ENCODE data around the gene ACVR2A. TPM values are rescaled to one million over a fixed set of nuclear protein-coding genes. Genes with fewer than 3 reads are reported as not detected.

Gene ACVR2A
- total RNA-seq, 1 experiment from 2014 or later: 13.4 TPM

GRCh38 chr2:147865560-147865959 is 20.7 kb downstream of the ACVR2A start:
- no peak overlapping the region for H4K91ac ChIP-seq (ENCODE audit: insufficient read length, low read depth, low read length)
- no peak overlapping the region for H3K27ac ChIP-seq (ENCODE audit: insufficient read length, low read depth, low read length)
- H3K4ac ChIP-seq (ENCODE audit: low read depth, low read length): no peak overlapping the region
- no peaks in the 10 kb centered on the region for H3K23me2 ChIP-seq (ENCODE audit: insufficient read length, low read depth, low read length, poor library complexity, severe bottlenecking)
- DNase-seq: no peak
- H3K4me1 ChIP-seq (ENCODE audit: insufficient read depth, low read length): peaks cover 13% of the 10 kb centered on the region; the same call in 1 of the 2 replicates
- Mint-ChIP-seq H3K36me3 (ENCODE audit: insufficient read depth in 1 of 3, low read depth in 3 of 3) (no peaks in the 10 kb centered on the region), H3K27ac (no peak overlapping the region), H3K9me3 (no peaks in the 10 kb centered on the region), H3K4me3 (no peak overlapping the region), H3K27me3 (ENCODE audit: low read depth) (no peaks in the 10 kb centered on the region), H3K4me1 (peaks cover 32 to 35% of the 10 kb centered on the region in 2 experiments)
- peaks cover 18% of the 10 kb centered on the region; the same call in 1 of the 2 replicates for H3K79me2 ChIP-seq (ENCODE audit: insufficient read depth, low read length)
- H3K23ac ChIP-seq (ENCODE audit: insufficient read length, low read depth, low read length): no peak overlapping the region
- no peak overlapping the region for H3K4me2 ChIP-seq (ENCODE audit: insufficient read depth, insufficient read length, low read length)
- peaks cover 3% of the 10 kb centered on the region for H3K79me1 ChIP-seq (ENCODE audit: insufficient read depth, low read depth, low read length, poor library complexity, severe bottlenecking)
- H3T11ph ChIP-seq (ENCODE audit: low read length): no peak overlapping the region
- H2BK5ac ChIP-seq (ENCODE audit: insufficient read length, low read length): no peak overlapping the region
- no peak overlapping the region for H2BK12ac ChIP-seq (ENCODE audit: insufficient read length, low read depth, low read length)
- no peaks in the 10 kb centered on the region for H3K9me3 ChIP-seq (ENCODE audit: control insufficient read depth, low read depth, low read length)
- no peak overlapping the region for H2AK5ac ChIP-seq (ENCODE audit: insufficient read length, low read length)
- no peak overlapping the region for H3K14ac ChIP-seq (ENCODE audit: insufficient read depth, low read length)
- H3K9ac ChIP-seq (ENCODE audit: extremely low read depth, insufficient read length, low read length): no peak overlapping the region
- no peak overlapping the region for H2BK20ac ChIP-seq (ENCODE audit: low read depth, low read length, poor library complexity, severe bottlenecking)
- H3K27me3 ChIP-seq (ENCODE audit: insufficient read depth, low read length): no peaks in the 10 kb centered on the region
- no peak overlapping the region for H2BK15ac ChIP-seq (ENCODE audit: low read depth, low read length)
- no peak overlapping the region for H3K18ac ChIP-seq (ENCODE audit: insufficient read length, low read depth, low read length)
- no peaks in the 10 kb centered on the region for H4K20me1 ChIP-seq (ENCODE audit: control insufficient read depth, insufficient read depth, insufficient read length)
- no peak overlapping the region for H2BK120ac ChIP-seq (ENCODE audit: low read depth, low read length, poor library complexity, severe bottlenecking)
- no peak overlapping the region for H2AFZ ChIP-seq (ENCODE audit: low read length)
- TF ChIP-seq, protein P1, sequence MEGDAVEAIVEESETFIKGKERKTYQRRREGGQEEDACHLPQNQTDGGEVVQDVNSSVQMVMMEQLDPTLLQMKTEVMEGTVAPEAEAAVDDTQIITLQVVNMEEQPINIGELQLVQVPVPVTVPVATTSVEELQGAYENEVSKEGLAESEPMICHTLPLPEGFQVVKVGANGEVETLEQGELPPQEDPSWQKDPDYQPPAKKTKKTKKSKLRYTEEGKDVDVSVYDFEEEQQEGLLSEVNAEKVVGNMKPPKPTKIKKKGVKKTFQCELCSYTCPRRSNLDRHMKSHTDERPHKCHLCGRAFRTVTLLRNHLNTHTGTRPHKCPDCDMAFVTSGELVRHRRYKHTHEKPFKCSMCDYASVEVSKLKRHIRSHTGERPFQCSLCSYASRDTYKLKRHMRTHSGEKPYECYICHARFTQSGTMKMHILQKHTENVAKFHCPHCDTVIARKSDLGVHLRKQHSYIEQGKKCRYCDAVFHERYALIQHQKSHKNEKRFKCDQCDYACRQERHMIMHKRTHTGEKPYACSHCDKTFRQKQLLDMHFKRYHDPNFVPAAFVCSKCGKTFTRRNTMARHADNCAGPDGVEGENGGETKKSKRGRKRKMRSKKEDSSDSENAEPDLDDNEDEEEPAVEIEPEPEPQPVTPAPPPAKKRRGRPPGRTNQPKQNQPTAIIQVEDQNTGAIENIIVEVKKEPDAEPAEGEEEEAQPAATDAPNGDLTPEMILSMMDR (conservative IDR thresholded peaks at IDR 0.05): no peak
- no peak overlapping the region for H4K5ac ChIP-seq (ENCODE audit: insufficient read length, low read depth, low read length)
- no peak overlapping the region for H4K8ac ChIP-seq (replicated peaks; ENCODE audit: insufficient read length, low read depth, low read length)
- no peak overlapping the region for H3K56ac ChIP-seq (ENCODE audit: insufficient read length, low read depth, low read length)

Measured in H9 (cell line).